T-helper 9 cell (primary cell): ENCODE measurements around the gene INTS6.

Experiments
- DNase-seq: peaks from one replicate; pipeline ENCODE4 v3.0.0-alpha.2; 2020

Gene INTS6

DNA sequence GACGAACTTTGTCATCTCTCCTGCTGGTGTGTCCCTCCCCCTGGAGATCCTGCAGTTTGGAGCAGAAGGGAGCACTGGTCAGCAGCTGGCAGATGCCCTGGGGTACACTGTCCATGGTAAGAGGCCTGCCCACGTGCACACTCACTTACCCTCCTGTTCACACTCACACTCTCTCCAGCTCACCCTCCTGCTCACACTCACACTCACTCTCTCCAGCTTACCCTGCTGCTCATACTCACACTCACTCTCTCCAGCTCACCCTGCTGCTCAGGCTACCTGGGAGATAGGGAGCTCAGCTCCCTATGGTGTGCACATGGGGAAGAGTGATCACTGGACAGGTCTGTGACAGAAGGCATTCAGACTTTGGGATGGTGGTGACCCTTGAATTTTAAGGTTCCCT is 111.6 kb downstream of the INTS6 start:
- no peak for DNase-seq

DNA sequence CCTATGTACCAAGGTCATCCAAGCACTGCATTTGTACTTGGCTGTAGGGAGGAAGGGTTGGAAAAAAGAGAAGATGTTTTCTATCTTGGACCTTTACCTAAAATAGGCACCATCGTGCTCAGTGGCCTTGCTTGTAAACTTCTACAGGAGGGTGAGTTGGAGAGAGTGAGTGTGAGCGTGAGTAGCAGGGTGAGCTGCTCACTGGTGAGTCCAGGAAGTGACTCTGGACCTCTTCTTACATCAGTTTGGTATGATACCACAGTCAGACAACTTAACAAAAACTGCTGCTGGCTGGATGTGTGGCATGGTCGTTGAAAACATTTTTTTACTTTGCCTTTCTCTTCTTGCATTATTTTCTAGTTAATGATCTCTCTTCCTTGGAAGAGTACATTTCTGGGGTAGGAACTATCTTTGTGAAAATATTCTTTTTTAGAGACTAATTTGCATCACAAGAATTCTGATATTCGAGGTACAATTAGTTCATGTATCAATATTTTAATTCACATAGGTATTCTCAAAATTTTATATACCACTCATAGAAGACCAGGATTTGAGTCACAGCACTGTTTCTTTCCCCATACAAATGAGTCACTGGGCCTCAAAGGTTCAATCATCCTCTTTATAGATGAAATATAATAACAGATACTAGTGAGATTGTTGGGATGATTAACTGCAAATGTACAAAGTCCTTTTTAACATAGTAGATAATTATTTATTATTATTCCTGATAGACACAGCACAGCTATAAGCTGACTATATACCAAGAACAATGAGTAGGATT is 112.7 kb downstream of the INTS6 start:
- DNase-seq, result no peak

DNA sequence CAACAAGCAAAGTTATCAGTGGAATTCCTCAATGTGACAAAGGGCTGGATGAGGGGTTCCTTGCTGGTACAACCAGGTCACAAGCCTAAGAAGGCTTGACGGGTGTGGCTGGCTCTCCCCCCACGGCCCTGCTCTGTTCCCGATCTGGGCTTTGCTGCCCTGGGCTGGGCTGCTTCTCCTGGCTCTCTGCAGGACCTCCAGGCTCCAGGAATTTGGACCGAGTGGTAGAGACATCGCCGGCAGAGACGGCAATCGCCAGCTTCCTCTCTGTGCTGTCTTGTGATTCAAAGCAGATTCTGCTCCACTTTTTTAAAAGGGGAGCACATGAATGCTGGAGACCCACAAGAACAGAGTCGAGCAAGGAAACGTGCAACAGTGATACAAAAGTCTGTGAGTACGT is 113.5 kb downstream of the INTS6 start, which contains the start of gene SERPINE3:
Gene SERPINE3, plus strand, starts transcription at position 338 of the 400 bp plus-strand sequence. CDS start 1,401 bp downstream, outside the sequence.
- DNase-seq, result no peak

DNA sequence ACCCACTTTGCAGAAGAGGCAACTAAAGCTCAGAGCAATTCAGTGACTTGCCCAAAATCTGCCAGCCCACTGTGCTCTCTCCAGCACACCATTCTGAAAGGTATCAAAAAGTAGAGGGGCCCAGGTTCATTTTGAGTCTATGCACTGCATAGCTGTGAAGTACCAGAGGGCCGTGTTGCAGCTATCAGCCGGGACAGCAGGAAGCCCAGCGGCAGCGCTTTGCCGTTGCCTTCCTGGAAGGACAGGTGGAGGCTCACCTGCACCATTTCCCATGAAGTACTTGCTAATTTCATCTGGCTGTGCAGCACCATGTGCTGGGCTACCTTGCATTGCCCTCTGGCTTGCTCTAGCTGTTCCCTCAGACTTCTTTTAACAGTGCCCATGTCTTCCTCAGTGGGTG is 116.1 kb downstream of the INTS6 start:
- no peak for DNase-seq

DNA sequence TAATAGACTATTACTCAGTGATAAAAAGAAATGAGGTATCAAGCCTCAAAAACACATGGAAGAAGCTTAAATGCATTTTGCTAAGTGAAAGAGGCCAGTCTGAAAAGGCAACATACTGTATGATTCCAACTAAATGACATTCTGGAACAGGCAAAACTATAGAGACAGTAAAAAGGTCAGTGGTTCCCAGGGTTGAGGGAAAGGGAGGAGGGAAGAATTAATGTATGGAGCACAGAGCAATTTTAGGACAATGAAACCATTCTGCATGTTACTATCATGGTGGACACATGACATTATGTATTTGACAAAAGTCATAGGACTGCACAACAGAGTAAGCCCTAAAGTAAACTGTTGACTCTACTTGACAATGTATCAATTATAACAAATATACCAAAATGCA is 119.0 kb downstream of the INTS6 start:
- no peak for DNase-seq

DNA sequence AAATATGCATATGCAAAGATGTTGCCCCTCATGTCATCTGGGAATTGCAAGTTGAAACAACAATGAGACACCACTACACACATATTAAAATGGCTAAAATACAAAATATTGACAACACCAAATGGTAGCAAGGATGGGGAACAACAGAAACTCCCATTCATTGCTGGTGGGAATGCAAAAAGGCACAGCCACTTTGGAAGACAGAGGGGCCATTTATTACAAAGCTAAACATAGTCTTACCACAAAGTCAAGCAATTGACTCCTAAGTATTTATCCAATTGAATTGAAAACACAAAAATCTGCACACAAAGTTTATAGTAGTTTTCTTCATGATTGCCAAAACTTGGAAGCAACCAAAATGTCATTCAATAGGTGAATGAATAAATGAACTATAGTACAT is 119.4 kb downstream of the INTS6 start:
- no peak for DNase-seq

DNA sequence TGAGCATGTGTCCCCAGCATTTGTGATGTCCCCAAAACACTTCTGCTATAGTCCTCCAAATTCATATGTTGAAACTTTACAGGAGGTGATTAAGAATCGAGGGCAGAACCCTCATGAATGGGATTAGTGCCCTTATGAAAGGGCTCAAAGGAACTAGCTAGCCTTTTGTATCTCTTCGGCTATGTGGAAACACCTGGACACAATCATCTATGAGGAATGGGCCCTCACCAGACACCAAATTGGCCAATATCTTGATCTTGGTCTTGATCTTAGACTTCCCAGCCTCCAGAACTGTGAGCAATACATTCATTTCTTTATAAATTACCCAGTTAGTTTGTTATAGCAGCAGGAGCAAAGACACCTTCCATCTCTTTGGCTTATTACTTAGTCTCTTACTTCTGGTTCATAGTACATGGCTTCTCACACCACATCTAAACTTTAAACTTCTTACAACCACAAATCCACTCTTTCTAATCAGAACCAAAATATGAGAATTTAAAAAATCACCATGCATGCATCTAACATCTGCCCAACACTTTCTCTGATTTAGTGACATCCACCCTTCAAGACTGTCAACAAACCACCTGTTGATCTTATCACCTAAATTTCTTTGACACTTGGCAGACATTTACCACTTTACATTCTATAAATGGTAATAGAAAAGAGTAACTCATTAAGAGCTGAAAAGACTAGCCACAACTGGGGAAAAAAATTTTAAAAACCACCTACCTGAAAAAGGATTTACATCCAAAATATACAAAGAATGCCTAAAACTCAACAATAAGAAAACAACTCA is 120.1 kb downstream of the INTS6 start:
- DNase-seq, result no peak

DNA sequence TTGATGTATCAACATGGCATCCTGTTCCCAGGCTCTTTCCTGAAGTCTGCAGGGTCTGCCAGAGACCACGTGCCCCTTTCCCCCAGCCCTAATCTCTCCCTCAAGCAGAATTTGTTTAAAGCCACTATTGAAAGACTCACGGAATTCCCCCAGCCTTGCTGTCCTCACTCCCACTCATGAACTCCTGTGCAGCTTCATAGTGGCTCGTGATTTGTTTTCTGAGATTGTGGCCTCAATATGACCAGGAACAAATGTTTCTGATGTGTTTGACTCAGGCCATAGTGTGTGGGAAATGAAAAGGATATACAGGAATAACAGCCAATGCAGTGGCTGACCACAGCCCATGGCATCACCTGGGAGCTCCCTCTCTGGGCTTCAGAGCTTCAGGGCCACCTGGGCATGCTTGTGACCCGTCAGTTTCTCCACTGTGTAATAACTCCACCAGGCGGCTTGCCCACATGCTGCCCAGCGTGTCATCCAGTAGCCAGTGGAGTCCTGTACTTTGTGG is 121.4 kb downstream of the INTS6 start:
- DNase-seq, result no peak

DNA sequence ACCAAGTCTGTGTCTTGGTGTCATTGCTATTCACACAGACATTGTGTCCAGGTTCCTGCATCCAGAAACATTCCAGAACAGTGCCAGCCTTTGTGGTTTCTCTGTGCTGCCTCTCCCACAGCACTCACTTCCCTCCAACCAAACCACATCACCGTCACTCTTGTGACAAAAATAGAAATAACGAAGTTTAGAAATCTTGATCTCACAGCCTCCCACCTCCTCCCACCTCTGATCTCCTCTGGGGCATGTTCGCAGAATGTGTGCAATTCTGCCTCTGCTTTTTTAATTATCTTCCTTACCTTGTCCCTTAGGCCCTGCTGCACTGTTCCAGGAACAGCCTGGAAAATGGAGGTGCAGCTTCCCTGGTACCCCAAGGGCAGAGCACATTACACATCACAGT is 122.0 kb downstream of the INTS6 start:
- DNase-seq, result no peak

DNA sequence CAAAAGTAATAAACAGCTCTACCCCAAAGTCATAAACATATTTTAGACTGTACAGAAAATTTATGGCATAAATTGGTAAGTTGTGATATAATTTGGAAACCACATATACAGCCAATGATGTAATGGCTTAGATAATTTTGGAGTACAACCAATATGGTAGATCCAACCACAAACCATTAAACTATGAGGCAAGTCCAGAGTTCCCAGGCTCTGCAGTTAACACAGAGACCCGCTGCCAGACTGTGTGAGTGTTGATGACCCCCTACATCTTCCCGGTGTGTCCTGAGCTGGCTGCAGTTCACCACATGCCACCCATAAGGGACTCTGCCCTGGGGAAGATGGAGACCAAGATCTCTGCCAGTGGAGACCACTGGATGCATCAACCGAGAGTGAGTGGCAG is 123.2 kb downstream of the INTS6 start:
- DNase-seq, result no peak

DNA sequence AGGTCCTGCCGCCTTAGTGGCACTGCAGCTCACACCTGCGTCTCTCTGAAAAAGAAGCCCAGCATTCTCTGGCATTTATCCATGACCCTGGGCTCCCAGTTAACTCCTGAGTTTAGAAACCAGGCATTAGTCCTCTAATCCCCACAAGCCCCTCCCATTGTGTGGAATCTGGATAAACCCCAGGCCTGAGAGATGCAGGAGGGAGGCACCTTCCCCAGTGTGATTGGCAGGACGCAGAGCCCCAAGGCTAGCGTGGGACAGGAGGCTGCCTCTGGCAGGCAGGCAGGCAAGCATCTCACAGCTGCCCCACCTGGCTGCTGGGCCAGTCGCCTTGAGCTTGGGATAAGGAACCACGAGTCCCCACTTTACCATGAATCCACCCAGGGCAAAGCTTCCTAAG is 124.3 kb downstream of the INTS6 start:
- no peak for DNase-seq

DNA sequence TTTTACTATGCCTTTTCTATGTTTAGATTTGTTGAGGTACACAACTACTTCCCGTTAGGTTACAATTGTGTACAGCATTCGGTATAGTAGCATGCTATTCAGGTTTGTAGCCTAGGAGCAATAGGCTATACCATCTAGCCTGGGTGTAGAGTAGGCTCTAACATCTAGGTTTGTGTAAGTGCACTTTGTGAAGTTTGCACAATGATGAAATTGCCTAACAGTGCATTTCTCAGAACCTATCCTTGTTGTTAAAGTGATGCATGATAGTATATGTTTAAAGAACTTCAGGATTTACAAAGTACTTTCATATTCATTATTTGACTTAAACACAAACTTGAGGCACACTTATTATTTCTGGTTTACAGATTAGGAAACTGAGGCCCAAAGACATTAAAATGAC is 124.9 kb downstream of the INTS6 start:
- DNase-seq, result no peak

DNA sequence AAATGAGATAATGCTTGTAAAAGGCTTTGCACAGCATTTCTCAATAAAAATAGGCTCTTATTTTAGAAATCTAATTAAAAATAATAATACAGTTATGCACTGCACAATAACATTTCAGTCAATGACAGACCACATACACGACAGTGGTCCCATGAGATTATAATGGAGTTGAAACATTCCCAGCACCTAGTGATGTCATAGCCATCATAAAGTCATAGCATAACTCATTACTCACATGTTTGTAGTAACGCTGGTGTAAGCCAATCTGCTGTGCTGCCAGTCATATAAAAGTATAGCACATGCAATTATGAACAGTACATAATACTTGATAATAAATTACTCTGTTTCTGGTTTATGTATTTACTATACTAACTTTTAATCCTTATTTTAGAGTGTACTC is 126.1 kb downstream of the INTS6 start:
- DNase-seq, result no peak

DNA sequence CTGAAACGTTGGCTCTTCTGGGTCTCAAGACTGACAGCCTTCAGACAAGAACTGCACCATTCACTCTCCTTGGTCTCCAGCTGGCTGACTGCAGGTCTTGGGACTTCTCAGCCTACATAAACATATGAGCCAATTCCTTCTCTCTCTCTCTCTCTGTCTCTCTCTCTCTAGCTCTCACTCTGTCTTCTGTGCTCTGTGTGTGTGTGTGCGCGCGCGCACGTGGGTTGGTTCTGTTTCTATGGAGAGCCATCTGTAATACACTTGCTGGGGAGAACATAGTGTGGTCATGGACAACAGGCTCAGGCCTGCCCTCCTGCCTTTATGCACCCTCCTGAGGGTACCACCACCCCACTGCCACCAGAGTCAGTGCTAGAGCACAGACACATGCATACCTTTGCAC is 127.0 kb downstream of the INTS6 start:
- no peak for DNase-seq

DNA sequence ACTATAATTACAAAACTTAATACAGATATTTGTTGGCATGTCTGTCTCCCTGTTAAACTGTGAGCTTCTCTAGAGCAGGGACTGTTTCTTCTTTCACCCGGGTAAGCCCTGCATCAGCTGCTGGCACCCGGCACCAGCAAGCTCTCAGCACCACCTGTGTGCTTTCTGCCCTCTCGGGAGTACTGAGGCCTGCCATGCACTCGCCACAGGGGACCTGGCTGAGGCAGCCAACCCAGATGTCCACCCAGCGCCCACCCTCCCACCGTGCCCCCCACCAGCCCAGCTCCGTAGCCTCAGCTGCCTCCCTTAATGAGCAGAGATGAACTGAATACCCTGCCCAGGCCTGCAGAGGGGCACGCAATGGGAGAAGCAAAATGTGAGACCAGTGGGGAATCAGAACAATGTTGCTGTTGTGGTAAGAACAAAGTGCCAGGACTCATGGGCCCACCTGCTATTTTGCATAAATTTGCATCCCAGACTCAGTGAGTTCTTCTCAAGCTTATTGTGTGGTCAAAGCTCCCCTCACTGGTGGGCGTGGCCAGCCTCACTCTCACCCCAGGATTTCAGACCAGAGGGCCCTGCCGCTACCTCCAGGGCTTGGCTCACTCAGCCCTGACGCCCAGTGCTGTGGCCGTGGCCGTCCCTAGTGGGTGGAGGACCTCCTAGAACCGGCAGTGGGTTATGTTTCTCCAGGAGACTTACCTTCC is 128.0 kb downstream of the INTS6 start:
- DNase-seq, result no peak

DNA sequence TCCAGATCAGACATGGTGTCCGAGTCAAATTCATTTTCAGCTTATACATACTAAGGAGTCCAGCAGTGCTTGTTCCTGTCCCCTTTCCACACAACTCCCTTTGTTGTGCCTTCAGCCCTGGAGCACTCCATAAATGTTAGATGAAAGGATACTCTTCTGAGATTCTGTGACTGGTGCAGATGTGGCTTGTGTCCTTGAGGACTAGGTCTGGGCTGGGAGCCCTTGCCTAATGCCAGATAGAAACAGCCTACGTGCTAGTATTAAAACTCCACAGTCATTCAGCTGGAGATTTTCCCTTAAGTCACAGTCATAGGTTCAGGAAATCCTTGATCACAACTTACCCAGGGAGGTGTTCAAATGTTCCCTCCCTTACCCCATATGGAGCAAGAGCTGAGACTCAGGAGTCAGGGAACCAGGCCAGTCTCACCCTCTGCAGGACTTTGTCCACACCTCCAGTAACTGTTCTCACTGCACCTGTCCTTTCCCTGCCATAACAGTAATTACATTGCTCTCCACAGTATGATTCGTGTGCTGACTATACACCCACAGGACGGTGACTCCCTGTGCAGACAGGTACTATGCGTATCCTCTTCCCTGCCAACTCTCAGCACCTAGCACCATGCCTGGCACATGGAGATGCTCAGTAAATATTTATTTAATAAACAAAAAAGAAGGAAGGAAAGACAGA is 128.9 kb downstream of the INTS6 start:
- DNase-seq, result no peak

DNA sequence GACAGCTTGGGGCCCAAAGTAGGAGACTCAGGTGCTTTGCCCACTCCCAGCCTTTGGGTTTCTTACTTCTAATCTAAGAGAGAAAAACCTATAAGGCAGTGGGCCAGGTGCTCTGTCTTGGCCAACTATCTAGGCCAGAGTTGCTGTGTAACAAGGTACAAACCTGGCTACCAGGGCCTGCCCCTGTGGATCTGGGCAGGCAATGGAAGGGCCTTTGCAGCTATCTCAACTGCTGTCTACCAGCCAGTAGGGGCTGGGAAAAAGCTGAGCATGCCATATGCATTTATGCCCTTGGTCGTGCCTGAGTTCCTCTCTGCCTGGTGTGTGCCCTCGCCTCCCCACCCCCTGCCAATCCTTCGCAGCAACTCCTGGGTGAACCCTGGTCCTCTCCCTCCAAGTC is 130.0 kb downstream of the INTS6 start:
- DNase-seq, result no peak

DNA sequence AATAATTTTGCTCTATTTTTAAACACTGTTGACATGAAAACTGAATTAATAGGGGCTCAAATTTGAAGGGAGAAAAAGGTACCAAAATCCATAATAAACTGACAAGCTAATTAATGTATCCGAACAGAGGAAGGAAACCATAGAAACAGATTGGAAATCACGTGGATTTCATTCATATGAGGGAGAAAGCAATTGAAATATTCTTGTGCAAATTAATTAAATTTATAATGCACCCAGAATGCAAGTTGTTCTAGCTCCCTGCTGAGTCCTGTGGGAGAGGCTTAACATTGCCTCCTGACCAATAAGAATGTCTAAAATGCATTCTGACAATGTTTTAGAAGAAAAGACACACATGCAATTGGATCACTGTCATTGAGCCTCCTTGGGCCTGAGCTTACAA is 131.0 kb downstream of the INTS6 start:
- DNase-seq, result no peak

DNA sequence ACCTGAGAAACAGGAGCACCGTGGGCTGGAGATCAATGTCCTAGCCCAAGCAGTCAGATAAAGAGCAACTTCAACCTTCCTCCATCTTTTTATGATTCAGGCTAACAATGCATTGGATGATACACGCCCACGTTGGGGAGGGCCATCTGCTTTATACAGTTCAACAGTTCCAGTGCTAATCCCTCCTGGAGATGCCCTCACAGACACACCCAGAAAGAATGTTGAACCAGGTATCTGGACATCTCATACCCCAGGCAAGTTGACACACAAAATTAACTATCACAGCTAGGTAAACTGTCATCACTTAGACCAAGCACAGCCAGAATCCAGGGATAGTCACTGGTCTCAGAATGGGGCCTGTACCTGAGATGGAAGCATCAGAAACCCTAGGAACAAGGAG is 134.0 kb downstream of the INTS6 start:
- DNase-seq, result no peak

DNA sequence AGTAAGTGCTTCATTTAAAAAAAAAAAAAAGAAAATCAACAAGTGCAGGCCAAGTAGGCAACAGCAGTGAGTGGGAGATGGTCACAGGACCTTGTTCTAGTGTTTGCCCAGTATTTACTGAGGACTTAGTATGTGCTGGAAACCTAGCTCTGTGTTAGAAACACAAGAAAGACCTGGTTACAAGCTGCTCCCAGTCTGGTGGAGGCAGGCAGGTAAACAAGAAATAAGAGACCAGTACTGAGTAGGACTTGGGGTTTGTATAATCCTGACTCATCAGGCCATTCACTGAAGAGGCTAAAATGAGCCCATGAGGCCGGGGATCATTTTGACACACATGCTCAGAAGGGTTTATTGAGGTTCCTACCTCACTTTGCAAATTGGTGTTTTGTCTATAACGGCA is 134.8 kb downstream of the INTS6 start:
- no peak for DNase-seq

DNA sequence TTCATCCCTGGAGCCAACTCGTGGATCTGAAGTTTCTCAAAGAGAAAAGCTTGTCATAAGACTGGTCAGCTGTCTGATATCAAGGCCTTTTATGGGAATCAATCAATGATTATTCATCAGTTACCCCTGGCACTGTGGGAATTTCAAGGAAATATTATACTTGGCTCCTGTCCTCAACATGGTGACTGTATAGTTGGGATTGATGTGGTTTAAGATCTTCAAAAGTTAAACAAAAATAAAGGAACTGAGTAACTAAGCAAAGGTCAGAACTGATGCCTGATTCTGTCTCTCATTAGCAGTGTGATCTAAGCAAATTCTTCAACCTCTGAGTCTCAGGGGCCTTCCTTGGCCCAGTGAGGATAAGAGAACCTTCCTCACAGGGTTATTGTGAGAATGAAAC is 135.6 kb downstream of the INTS6 start:
- no peak for DNase-seq

DNA sequence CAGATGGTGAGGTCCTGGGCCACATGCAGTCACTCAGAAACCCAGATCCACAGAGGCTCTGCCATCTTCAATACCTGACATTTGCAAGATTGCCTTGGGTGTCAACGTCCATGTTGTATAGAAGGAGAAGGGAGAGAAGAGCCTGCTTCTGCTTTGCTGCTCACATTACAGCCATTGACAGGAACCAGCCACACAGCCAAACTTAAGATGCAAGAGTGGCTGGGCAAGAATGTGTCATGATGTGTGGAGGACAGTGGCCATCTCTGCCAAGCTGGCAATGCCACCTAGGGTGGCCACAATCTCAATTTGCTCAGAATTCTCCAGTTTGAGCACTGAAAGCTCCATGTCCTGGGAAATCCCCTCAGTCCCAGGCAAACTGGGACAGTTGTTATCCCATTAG is 139.2 kb downstream of the INTS6 start:
- no peak for DNase-seq

DNA sequence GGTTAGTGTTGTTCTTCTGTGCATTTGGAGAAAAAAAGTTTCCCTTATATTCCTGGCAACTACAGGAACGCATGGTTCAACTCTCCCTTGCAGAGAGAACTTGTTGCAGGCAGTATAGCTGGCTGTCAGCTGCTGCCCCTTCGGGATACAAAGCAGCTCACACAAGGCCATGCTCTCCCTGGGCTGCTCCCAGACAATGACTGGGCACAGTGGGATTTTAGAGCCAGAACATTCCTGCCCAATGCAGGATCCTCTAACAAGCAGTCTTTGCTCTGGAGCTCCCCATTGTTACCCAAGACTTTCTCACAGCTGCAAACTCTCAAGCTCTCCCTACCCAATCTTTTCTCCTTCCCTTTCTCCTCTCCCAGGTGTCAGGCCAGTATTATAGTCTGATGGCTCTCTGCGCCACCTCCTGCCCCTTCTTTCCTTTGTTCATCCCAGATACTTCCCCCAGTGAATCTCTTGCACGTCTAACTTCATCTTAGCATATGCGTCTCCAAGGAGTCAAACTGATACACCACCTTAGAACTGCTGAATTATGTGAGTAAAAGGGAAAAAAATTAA is 140.8 kb downstream of the INTS6 start:
- DNase-seq, result no peak
